Stimulated activated CD4-positive, alpha-beta T cell treated with anti-CD3 and anti-CD28 coated beads, Interleukin-1b, Interleukin-23, amount 100 ng/mL, for 4 hours (primary cell): ENCODE results near the gene MIPEP.

Source experiments
- DNase-seq, 2 donors: peaks; one replicate each; pipeline ENCODE4 v3.0.0-alpha.2; 2020; ENCODE audit warnings: low read depth in 2 of 2

The MIPEP gene

GRCh38 chr13:23680845-23681669 is 208.1 kb downstream of the MIPEP start:
- no peak for DNase-seq
